Neural cell (in vitro differentiated cells): ENCODE measurements around the gene DGKB. TPM values are rescaled to one million over a fixed set of nuclear protein-coding genes. Genes with fewer than 3 reads are reported as not detected.

Experiments used
- H2AFZ ChIP-seq: fragments of 200-600, 300-800 bp; sonication (generic), shearing (Covaris generic); 2 replicates; pipeline ENCODE4 v1.6.0; 2014; ENCODE audit warnings: low read depth, mild to moderate bottlenecking, antibody characterized with exemption, low read length, moderate library complexity
- H3F3A ChIP-seq: fragments of 200-600 bp; shearing (Covaris generic); 2 replicates; pipeline ENCODE4 v1.6.1; 2016; ENCODE audit warnings: mild to moderate bottlenecking, moderate library complexity, mixed read lengths, antibody characterized with exemption, low read length; ENCODE audit not compliant: insufficient read depth, poor library complexity, severe bottlenecking
- H3K27ac ChIP-seq: fragments of 200-600, 300-800 bp; sonication (generic), shearing (Covaris generic); 2 replicates; pipeline ENCODE4 v1.5.1; 2014; ENCODE audit warnings: mild to moderate bottlenecking, low read length, moderate library complexity
- H3K27me3 ChIP-seq: fragments of 300-800, 200-600 bp; sonication (generic), shearing (Covaris generic); 2 replicates; pipeline ENCODE4 v1.6.0; 2014; ENCODE audit warnings: mild to moderate bottlenecking, low read depth, low read length, moderate library complexity; ENCODE audit not compliant: insufficient read depth
- H3K36me3 ChIP-seq: fragments of 300-800, 200-600 bp; sonication (generic), shearing (Covaris generic); 2 replicates; pipeline ENCODE4 v1.5.1; 2014; ENCODE audit warnings: mild to moderate bottlenecking, antibody characterized with exemption, low read length, moderate library complexity; ENCODE audit not compliant: insufficient read depth
- H3K4me2 ChIP-seq: fragments of 300-800, 200-600 bp; sonication (generic), shearing (Covaris generic); 2 replicates; pipeline ENCODE4 v1.6.0; 2014; ENCODE audit warnings: mild to moderate bottlenecking, low read length
- H3K4me3 ChIP-seq: fragments of 300-800, 200-600 bp; sonication (generic), shearing (Covaris generic); 2 replicates; pipeline ENCODE4 v1.5.1; 2014; ENCODE audit warnings: mild to moderate bottlenecking, low read length, moderate library complexity
- H3K79me2 ChIP-seq: fragments of 200-600 bp; shearing (Covaris generic); replicated peaks from 2 replicates; pipeline ENCODE4 v1.6.0; 2014; ENCODE audit warnings: mild to moderate bottlenecking, low read length, moderate library complexity; ENCODE audit not compliant: insufficient read depth
- H3K9ac ChIP-seq: fragments of 300-800, 200-600 bp; sonication (generic), shearing (Covaris generic); 2 replicates; pipeline ENCODE4 v1.6.1; 2016; ENCODE audit warnings: mild to moderate bottlenecking, low read length, mixed read lengths
- H3K9me2 ChIP-seq: fragments of 200-600 bp; shearing (Covaris generic); 2 replicates; pipeline ENCODE4 v1.6.1; 2016; ENCODE audit warnings: mild to moderate bottlenecking, low read length, mixed read lengths; ENCODE audit not compliant: insufficient read depth
- H3K9me3 ChIP-seq: fragments of 200-600, 300-800 bp; sonication (generic), shearing (Covaris generic); 2 replicates; pipeline ENCODE4 v1.6.1; 2016; ENCODE audit warnings: mild to moderate bottlenecking, mixed run types, low read length, moderate library complexity, mixed read lengths
- H4K20me1 ChIP-seq: fragments of 200-600 bp; shearing (Covaris generic); 2 replicates; pipeline ENCODE4 v1.6.1; 2016; ENCODE audit warnings: mild to moderate bottlenecking, mixed run types; ENCODE audit not compliant: insufficient read depth
- EP300 ChIP-seq: fragments of 450-650 bp; conservative IDR thresholded peaks from 2 replicates; pipeline ENCODE4 v1.6.1; 2014; ENCODE audit warnings: antibody characterized with exemption, mild to moderate bottlenecking, moderate library complexity; ENCODE audit not compliant: poor library complexity, severe bottlenecking
- EZH2 ChIP-seq: fragments of 200-600, 300-800 bp; shearing (Covaris generic), sonication (generic); IDR thresholded peaks from 2 replicates; pipeline ENCODE4 v1.6.1; 2014; ENCODE audit warnings: antibody characterized with exemption, low read length, borderline replicate concordance, mild to moderate bottlenecking; ENCODE audit not compliant: insufficient read depth, poor library complexity, severe bottlenecking
- MXI1 ChIP-seq: fragments of 450-650 bp; conservative IDR thresholded peaks from 2 replicates; pipeline ENCODE4 v1.6.1; 2014; ENCODE audit warnings: antibody characterized with exemption, mild to moderate bottlenecking; ENCODE audit not compliant: poor library complexity, severe bottlenecking
- POLR2AphosphoS5 ChIP-seq: IDR thresholded peaks from 2 replicates; pipeline ENCODE4 v1.6.1; 2012
- RAD21 ChIP-seq: fragments of 450-650 bp; conservative IDR thresholded peaks from 2 replicates; pipeline ENCODE4 v1.6.1; 2014; ENCODE audit warnings: antibody characterized with exemption, mild to moderate bottlenecking, moderate library complexity
- REST ChIP-seq: IDR thresholded peaks from 2 replicates; pipeline ENCODE4 v1.6.1; 2012; ENCODE audit warnings: borderline replicate concordance
- SMC3 ChIP-seq: fragments of 450-650 bp; conservative IDR thresholded peaks from 2 replicates; pipeline ENCODE4 v1.6.1; 2014; ENCODE audit warnings: antibody characterized with exemption, mild to moderate bottlenecking, moderate library complexity; ENCODE audit not compliant: poor library complexity
- TAF1 ChIP-seq: IDR thresholded peaks from 2 replicates; pipeline ENCODE4 v1.6.1; 2012; ENCODE audit warnings: low read depth
- polyA plus RNA-seq: library from polyadenylated mRNA; depleted of rRNA; stranded (reverse); fragments of >200 nt; gene quantifications from 2 replicates; pipeline ENCODE4 v1.2.3, GENCODE V29; 2014
- TF ChIP-seq, protein P1 (sequence below): fragments of 450-650 bp; IDR thresholded peaks from 2 replicates; pipeline ENCODE4 v1.5.1; 2014; ENCODE audit warnings: antibody characterized with exemption, mild to moderate bottlenecking, moderate library complexity; ENCODE audit not compliant: poor library complexity, severe bottlenecking

The DGKB gene
- polyA plus RNA-seq, 1 donor from 2014 or later, result 0.20 TPM

GRCh38 chr7:14858866-14859265, 43.7 kb downstream of the DGKB start:
- H3K27ac ChIP-seq, result peak overlapping the region; percentile 13
- no peaks in the 10 kb centered on the region for H3K27me3 ChIP-seq
- no peaks in the 10 kb centered on the region for H3K36me3 ChIP-seq
- H3K79me2 ChIP-seq, result no peaks in the 10 kb centered on the region
- H3K4me3 ChIP-seq, result no peak overlapping the region
- no peaks in the 10 kb centered on the region for H4K20me1 ChIP-seq
- no peak overlapping the region for H3K4me2 ChIP-seq
- H2AFZ ChIP-seq, result no peak overlapping the region
- TF ChIP-seq MXI1 (no peak), SMC3 (no peak), POLR2AphosphoS5 (no peak), EP300 (no peak), EZH2 (no peak), TAF1 (no peak), REST (no peak), RAD21 (no peak)
- TF ChIP-seq, protein P1, sequence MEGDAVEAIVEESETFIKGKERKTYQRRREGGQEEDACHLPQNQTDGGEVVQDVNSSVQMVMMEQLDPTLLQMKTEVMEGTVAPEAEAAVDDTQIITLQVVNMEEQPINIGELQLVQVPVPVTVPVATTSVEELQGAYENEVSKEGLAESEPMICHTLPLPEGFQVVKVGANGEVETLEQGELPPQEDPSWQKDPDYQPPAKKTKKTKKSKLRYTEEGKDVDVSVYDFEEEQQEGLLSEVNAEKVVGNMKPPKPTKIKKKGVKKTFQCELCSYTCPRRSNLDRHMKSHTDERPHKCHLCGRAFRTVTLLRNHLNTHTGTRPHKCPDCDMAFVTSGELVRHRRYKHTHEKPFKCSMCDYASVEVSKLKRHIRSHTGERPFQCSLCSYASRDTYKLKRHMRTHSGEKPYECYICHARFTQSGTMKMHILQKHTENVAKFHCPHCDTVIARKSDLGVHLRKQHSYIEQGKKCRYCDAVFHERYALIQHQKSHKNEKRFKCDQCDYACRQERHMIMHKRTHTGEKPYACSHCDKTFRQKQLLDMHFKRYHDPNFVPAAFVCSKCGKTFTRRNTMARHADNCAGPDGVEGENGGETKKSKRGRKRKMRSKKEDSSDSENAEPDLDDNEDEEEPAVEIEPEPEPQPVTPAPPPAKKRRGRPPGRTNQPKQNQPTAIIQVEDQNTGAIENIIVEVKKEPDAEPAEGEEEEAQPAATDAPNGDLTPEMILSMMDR, result no peak
- no peaks in the 10 kb centered on the region for H3K9me2 ChIP-seq
- peaks cover 3% of the 10 kb centered on the region for H3F3A ChIP-seq
- H3K9ac ChIP-seq, result no peak overlapping the region
- no peaks in the 10 kb centered on the region for H3K9me3 ChIP-seq

DNA sequence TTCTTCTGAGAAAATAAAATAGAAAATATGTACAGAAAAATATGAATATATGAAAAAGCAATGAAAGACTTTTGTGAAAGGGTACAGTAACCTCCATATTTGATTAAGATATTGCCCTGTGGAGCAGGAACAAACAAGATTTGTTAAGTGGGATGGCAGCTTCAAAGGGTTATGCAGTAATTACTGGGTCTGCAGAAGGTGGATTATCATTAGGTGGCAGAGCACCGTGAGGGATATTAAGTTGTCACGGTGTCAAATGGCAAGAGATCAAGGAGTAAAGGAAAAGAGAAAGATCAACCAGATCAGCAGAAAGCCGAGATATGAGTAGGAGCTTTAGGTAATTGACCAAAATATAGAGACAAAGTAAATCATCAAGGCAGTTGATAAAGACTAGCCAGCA, 44.1 kb downstream of the DGKB start:
- Histone ChIP-seq H2AFZ (no peak overlapping the region), H4K20me1 (no peaks in the 10 kb centered on the region), H3K27ac (no peak overlapping the region), H3K36me3 (no peaks in the 10 kb centered on the region), H3K27me3 (no peaks in the 10 kb centered on the region), H3K9me2 (no peaks in the 10 kb centered on the region), H3K79me2 (no peaks in the 10 kb centered on the region), H3K4me3 (no peak overlapping the region), H3K9me3 (no peaks in the 10 kb centered on the region), H3K9ac (no peak overlapping the region), H3K4me2 (no peak overlapping the region), H3F3A (peaks cover 3% of the 10 kb centered on the region)
- TF ChIP-seq REST, result no peak
- no peak for TF ChIP-seq RAD21
- no peak for TF ChIP-seq MXI1
- TF ChIP-seq, protein P1, result no peak
- no peak for TF ChIP-seq TAF1
- no peak for TF ChIP-seq POLR2AphosphoS5
- TF ChIP-seq EP300, result no peak
- no peak for TF ChIP-seq EZH2
- TF ChIP-seq SMC3, result no peak
